Muscle of arm (tissue), 12 donors: Measurements from ENCODE around the gene MED13L. TPM values are rescaled to one million over a fixed set of nuclear protein-coding genes. Genes with fewer than 3 reads are reported as not detected.

Experiments
- DNase-seq: peaks from one replicate; pipeline ENCODE4 v3.0.0-alpha.2; 2013
- polyA plus RNA-seq, 12 donors: library from polyadenylated mRNA; unstranded; fragments of 120-200 nt; gene quantifications; one replicate each; pipeline ENCODE4 v1.2.1, GENCODE V29; 2013; ENCODE audit not compliant: insufficient read length in 12 of 12

Gene MED13L
- polyA plus RNA-seq, 12 donors = 44.9 to 66.0 (median 55.5) TPM; not detected in 1

GRCh38 chr12:116026768-116027550, 250.5 kb downstream of the MED13L start:
- DNase-seq = no peak

GRCh38 chr12:116026346-116026745, 251.1 kb downstream of the MED13L start:
- no peak for DNase-seq

GRCh38 chr12:116024769-116025168, 252.7 kb downstream of the MED13L start:
- DNase-seq = no peak

- no peak for DNase-seq
Measured at GRCh38 chr12:116019415-116019814, 258.1 kb downstream of the MED13L start.

- DNase-seq = no peak
Measured at GRCh38 chr12:116018282-116018681, 259.2 kb downstream of the MED13L start.

- peak; percentile 32 for DNase-seq
Measured at GRCh38 chr12:116015525-116015924, 262.0 kb downstream of the MED13L start.

- DNase-seq = no peak
Measured at GRCh38 chr12:116012757-116013156, 264.7 kb downstream of the MED13L start.

GRCh38 chr12:116011217-116011616, 266.3 kb downstream of the MED13L start:
- no peak for DNase-seq

GRCh38 chr12:116010467-116010866, 267.0 kb downstream of the MED13L start:
- no peak for DNase-seq

GRCh38 chr12:116009805-116010204, 267.7 kb downstream of the MED13L start:
- DNase-seq = no peak

- no peak for DNase-seq
Measured at GRCh38 chr12:116006141-116006540, 271.4 kb downstream of the MED13L start.

GRCh38 chr12:116002890-116003536, 274.5 kb downstream of the MED13L start:
- DNase-seq = no peak

- DNase-seq = no peak
Measured at GRCh38 chr12:116000252-116000651, 277.2 kb downstream of the MED13L start.

GRCh38 chr12:115999582-115999981, 277.9 kb downstream of the MED13L start:
- DNase-seq = no peak

GRCh38 chr12:115998794-115999478, 278.6 kb downstream of the MED13L start:
- DNase-seq = no peak

- DNase-seq = peak; percentile 57
Measured at GRCh38 chr12:115998119-115998633, 279.3 kb downstream of the MED13L start.

- DNase-seq = no peak
Measured at GRCh38 chr12:115993737-115994136, 283.8 kb downstream of the MED13L start.

- no peak for DNase-seq
Measured at GRCh38 chr12:115990241-115990640, 287.3 kb downstream of the MED13L start.

- DNase-seq = no peak
Measured at GRCh38 chr12:115988625-115989563, 288.6 kb downstream of the MED13L start.

GRCh38 chr12:115988212-115988611, 289.3 kb downstream of the MED13L start:
- DNase-seq = no peak

GRCh38 chr12:115984616-115985015, 292.9 kb downstream of the MED13L start:
- no peak for DNase-seq
